Measurements from ENCODE around the gene SMIM33.

GRCh38 chr5:139470821-139471300 is at the start of gene SMIM33:
- TF ChIP-seq EZH2 (IDR thresholded peaks at IDR 0.05; ENCODE audit: insufficient read depth, poor library complexity, severe bottlenecking) (no peak), EZH2phosphoT487 (IDR thresholded peaks at IDR 0.05; ENCODE audit: insufficient read depth, low read depth) (no peak)

Measured in GM23248 (cell line).